GM18870 (cell line): ENCODE measurements around the gene RAPGEF3.

Experiments used
- ATAC-seq: cut with Tn5 transposase; IDR thresholded peaks from one replicate; pipeline ENCODE4 v1.9.1; 2021; ENCODE audit warnings: moderate library complexity; ENCODE audit not compliant: unreplicated experiment

Gene RAPGEF3, protein sequence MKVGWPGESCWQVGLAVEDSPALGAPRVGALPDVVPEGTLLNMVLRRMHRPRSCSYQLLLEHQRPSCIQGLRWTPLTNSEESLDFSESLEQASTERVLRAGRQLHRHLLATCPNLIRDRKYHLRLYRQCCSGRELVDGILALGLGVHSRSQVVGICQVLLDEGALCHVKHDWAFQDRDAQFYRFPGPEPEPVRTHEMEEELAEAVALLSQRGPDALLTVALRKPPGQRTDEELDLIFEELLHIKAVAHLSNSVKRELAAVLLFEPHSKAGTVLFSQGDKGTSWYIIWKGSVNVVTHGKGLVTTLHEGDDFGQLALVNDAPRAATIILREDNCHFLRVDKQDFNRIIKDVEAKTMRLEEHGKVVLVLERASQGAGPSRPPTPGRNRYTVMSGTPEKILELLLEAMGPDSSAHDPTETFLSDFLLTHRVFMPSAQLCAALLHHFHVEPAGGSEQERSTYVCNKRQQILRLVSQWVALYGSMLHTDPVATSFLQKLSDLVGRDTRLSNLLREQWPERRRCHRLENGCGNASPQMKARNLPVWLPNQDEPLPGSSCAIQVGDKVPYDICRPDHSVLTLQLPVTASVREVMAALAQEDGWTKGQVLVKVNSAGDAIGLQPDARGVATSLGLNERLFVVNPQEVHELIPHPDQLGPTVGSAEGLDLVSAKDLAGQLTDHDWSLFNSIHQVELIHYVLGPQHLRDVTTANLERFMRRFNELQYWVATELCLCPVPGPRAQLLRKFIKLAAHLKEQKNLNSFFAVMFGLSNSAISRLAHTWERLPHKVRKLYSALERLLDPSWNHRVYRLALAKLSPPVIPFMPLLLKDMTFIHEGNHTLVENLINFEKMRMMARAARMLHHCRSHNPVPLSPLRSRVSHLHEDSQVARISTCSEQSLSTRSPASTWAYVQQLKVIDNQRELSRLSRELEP

DNA sequence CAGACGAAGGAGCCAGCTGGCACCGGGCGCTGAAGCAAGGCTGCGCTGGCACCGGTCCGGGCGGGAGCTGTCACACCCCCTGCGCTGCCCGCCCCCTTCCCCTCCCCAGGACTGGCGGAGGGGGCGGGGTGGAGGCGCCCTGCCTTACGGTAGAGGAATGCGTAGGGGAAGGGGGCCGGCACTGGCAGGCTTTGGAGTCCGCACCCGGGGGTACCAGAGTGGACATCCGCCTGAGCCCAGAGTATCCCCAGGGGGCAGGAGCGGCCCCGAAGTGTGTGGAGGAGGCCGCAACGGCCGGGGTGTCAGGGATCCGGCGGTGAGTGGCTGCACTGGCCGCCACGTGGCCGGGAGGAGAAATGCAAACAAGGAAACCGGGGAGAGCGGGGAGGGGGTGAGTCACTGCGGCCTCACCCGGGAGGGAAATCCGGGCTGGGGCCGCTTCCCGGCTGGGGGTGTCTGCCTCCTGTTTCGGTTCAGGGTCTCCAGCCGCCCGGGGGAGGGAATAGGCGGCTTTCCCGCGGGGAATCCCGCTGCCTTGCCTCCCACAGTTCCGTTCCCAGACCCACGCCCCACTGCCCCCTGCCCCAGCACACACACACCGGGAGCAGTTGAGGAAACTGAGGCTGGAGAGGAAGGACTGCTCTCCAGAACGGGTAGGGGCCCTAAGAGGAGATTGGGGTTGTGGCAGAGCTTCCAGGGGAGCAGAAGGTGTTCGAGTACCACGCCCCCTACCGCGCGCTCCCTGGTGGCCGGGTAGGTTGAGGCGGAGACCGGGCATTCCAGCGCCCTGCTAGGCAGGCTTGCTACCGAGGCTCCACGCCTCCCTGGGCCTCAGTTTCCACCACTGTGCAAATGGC, at the start of gene RAPGEF3:
TSS of gene RAPGEF3 (minus strand) at position 47 of the 857 bp plus-strand sequence. CDS start 324 bp downstream, outside the sequence.
- no peak for ATAC-seq

DNA sequence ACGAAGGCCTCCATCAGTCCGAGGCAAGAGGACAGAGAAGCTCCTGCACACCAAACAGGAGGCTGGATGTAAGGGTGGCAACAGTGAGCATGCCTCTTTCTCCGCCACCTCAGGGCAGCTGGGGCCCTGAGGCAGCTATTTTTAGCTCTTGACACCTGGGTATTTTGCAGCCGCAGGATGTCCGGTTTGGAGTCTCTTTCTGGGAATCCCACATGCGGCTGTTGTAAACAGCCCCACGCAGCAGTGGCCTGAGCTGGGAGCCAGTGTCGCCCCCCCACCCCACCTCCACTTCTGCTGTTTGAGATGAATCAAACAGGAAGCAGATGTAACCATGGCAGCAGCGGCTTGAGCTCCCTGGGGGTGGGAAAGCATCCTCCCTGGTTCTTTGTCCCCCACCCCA, 49.4 kb upstream of the RAPGEF3 start:
- ATAC-seq: no peak

DNA sequence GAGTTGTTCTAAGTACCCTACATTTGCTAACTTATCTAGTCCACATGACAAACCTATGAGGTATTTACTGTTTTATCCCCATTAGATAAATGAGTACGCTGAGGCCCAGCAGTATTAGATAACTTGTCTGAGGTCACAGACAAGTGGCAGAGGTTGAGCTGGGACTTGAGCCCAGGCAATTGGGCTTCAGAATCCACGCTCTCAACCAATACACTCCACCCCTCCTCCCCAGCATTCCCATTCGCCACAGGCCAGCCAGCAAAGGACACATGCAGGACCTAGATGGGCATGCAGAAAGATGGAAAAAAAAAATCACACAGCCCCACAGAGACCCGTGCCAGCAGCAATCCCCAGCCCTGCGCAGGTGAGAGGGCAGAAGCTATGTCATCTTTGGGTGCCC, 48.7 kb upstream of the RAPGEF3 start:
- no peak for ATAC-seq

DNA sequence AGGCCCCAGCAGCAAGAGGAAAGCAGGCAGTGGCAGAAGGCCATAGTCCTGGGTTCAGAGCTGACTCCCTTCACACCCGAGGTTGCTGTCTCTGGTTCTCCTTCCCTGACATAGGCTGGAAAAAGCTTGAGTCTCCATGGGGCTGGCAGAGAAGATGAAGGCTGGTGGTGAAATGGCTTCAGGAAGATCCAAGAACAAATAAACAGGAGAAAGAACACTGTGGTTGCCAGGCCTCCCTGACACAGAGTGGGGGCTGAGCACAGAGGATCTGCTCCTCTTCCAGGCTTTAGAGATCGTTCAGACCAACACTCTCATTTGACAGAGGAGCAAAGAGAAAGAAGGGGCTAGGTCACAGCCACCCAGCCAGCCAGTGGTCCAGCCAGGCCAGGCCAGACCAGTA, 46.7 kb upstream of the RAPGEF3 start:
- no peak for ATAC-seq

DNA sequence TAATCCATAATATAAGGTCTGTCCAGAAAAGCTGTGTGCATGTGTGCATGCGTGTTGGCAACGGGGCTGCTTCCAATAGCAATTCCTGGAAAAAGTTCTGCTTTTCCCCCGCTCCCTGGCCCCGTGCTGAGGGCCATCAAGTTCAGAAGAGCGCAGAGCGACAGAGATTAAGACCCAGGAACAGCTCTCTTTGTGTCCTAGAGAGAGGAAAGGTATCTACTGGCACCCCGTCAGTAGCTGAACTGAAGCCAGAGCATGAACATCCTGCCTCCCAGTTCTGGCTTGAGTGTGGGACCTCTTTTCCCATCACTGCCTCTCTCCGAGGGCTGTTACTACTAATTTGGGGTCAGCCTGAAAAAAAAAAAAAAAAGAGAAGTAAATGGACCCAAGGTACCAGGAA, 45.5 kb upstream of the RAPGEF3 start:
- no peak for ATAC-seq

DNA sequence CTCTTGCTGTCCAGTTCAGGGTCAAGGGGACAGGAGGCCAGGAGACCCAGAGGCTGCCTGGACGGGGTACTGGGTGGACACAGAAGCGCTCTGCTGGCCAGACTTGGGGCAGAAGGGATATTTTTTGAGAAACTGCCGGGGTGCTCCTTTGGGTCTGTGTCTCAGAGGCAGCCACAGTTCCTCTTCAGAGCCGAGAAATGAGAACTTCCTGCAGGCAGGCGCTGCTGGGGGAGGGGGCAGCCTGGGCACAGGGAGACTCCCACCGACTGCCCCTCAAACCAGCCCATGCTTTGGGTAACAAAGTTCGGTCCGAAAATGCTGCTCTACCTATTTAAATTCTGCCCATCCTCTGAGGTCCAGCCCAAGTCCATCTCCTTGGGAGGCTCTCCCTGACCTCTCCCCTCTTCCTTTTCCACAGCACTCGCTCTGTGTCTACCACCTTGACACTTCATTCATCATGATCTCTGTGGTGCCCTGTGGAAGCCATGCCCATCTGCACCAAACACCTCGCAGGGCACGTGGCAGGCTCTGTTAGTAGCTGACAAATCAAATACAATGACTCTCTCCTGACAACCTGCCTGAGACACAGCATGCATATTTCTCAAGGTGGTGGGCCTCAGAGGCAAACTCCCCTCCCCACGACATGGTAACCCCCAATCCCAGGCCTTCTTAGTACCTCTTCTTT, 44.7 kb upstream of the RAPGEF3 start:
- no peak for ATAC-seq

DNA sequence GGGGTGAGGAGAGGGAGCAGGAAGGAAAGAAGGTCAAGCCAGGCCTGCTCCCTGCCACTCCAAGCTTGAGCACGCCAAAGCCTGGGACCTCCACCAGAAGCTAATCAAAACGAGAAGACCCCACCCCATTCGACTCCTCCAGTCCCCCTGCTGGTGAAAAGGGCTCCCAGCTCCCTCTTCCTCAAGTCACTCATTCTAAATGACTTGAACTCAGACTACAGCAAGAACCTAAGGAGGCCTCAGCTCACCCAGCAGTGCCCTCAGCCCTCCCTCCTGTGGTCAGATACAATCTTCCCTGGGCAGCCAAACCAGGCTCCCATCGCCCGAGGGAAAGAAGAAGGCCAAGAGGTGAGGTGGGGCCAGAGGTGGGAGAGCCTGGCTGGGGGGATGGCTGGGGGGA, 43.6 kb upstream of the RAPGEF3 start:
- no peak for ATAC-seq

DNA sequence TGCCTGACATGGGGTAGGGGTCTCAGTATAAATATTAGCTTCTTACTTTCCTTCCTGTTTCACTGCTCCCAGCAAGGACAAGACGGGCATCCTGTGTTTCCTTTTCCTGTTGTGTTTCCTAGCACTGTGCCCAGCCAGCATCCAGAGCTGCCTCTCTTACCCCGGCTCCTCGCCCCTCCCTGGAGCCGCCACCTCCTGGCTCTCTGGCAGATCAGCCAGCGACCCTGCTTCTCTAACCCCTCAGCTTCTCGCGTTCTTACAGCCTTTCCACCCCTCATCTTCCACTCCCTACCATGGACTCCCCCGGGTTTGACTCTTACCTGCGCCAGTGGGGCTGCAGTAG, 43.2 kb upstream of the RAPGEF3 start:
- ATAC-seq: no peak

DNA sequence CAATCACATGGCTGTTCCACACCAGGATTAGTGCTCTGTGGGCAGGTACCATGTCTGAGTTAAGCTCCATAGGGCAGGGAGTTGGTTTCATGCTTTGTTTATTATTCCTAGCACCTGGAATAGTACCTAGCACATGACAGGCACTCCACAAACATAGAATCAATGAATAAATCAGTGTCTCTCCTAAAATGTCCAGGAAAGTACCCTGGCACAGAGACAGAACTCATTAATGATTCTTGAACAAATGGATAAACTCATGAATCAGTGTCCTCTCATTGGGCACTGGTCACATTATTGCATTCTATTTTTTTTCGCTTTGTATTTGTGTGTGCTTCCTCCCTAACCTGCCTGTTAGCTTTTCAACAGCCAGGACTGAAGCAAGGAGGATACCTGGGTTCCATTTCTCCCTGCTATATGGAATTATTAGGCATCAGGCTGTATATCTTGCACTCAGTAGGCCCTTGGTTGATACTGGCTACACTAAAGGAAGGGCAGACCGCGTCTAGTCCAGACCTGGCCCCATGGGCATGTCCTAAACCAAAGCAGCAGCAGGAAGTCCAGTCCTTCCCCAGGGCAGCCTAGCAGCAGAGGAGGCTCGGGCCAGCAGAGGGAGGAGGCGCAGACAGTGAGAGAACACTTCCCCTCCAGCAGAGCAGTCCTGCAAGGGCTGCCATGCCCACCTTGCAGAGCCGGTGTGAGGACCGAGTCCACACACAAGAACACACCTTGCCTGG, 42.7 kb upstream of the RAPGEF3 start:
- no peak for ATAC-seq

DNA sequence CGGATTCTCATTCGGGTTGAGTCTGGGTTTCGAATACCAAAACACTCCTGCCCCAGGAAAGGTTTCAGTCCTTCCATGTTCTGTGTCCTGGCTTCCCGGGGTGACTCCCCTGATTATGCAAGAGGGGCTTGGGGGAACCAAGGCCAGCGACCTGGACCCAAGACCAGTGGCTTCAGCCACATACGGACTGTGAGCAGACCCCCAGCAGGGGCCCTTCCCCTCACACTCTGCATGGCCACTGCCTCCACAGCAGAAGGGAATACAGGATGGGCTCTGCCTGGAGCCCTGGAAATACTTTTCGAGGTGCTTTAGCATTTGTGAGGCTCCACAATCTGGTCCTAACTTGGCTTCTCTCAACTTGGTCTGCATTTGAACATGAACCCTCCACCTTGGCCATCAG, 41.9 kb upstream of the RAPGEF3 start:
- no peak for ATAC-seq

DNA sequence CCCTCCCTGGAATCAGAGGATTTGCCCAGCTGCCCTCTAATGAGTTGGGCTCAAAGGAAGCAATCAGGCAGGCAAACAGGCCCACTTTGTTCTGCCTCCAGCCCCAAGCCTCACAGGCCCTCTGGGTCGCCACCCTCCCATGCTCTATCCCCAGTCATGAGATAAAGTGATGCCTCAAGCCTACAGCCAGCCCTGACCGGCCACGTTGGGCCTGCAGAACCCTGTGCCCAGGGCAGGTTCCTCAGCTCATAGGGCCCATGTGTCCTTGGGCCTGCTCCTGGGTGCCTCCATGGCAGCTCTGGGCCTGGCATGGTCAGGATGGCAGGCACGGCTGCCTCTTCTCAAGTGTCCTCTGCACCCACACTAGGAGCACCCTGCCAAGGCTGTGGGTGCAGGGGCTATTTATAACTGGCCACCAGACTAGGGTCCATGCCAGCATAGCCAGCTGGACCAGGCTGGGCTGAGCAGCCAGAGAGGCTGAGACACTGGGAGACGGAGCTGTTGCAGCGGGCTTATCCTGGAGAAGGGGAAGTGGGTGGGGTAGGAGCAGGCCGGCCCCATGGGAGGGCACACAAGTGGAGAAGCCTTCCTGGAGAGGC, 40.8 kb upstream of the RAPGEF3 start:
- no peak for ATAC-seq

DNA sequence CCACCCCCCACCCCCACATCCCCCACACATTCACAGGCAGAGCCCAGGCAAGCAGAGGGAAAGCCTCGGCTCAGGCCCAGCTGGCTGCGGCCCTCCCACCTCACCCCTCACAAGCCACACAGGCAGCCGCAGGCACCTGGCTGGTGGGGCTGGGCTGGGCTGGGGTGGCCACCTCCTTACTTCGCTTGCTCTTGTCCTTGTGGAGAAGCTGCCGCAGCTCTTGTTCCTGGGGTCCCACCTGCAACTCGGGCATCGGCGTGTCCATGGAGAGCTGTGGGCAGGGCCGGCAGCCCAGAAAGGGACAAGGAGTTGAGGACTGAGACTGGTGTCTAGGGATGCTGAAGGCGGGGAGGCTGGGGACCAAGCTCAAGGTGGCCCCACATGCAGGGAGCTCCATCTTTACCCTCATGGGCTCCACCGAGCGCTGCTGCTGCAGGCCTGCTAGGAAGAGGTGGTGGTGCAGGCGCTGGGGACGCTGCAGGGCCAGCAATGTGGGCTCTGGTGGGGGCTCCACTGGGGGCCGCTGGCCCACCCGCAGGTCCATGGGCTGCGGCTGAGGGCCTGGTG, 39.8 kb upstream of the RAPGEF3 start:
- ATAC-seq: no peak

DNA sequence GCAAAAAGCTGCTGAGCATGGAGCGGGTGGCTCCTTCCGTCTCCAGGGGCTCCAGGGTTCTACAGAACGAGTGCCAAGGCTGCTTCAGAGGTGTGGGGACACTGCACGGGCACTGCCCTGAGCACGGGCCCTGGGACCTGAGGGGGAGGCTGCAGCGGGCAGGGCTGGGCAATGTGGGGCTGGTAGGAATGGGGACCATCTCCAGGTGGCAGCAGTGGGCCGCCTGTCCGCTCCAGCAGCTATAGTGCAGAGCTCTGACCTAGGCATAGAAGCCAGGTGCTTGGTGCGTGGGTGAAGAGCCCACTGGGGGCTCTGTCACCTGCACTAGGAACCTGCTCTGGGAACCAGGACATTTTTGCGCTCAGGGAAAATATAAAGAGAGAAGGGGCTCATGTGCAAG, 38.8 kb upstream of the RAPGEF3 start:
- no peak for ATAC-seq

DNA sequence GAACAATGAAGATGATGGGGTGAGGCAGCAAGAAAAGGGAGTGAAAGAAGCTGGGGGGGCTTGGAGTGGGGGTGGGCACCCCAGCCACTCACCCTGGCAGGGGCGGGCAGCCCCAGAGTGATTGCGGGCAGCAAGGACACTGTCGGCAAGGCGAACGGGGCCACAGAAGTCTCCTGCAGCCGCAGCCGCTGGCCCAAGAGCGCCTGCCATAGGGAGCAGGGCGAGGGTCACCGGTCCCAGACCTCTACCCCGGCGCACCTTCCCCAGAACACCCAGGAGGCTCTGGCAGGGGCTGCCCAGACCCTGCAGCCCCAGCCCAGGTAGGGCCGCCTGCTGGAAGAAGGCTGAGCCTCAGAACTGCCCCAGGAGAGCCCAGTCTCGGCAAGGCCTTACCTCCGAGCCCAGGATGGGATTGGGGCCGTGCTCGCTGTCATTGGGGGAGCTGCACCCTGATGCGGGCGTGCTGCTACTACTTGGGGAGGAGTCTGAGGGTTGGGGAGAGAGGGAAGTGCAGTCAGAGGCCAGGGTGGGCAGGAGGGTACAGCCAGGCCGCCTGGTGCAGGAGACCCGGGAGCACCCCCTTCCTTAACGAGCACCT, 37.2 kb upstream of the RAPGEF3 start:
- ATAC-seq: no peak

DNA sequence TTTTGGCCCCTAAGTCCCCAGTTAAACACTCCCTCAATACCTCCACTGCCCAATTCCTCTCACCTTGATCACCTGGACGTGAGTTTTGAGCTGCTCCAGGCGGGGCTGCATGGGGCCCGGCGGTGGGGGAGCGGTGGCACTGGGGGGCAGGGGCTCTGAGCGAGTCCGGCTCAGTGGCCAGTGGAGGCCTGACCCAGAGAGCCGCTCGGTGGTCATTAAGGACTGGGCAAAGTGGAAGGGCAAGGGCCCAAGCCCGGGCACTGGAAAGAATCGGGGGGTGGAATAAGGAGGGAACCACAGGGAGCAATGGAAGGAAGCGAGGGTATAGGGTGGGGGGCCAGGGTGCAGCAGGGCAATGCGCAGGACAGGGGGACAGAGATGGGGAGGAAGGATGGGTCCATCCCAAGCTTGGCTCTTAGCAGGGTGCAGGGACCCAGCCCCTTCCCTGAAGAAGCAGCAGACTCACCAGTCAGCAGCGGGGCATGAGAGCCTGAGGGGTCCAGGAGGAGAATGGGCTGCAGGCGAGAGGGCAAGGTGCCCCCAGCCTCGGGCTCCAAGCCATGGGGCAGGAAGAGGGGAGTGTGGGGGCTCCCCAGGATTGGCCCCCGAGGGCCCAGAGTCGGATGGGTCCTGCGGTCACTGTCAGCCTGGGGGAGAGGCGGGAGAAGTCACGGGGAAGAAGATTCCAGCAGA, 36.6 kb upstream of the RAPGEF3 start:
- ATAC-seq: no peak

DNA sequence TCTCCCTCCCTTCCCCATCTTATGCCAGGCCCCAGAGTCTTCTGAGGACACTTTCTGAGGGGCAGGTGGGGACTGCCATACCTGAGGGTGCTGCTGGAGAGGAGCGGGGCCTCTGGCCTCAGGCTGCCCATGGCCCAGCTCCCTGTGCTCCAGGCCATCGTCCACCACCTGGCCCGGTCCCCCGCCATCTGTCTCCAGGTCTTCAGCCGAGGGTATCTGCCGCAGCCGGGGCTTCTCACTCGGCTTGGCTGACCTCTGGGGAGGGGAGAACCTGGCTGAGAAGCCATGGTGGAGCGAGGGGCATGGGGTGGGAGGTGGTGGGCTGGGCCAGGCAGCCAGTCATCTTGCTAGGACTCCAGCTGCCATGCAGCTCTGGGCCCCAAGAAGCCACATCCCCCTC, 36.0 kb upstream of the RAPGEF3 start:
- ATAC-seq: no peak

DNA sequence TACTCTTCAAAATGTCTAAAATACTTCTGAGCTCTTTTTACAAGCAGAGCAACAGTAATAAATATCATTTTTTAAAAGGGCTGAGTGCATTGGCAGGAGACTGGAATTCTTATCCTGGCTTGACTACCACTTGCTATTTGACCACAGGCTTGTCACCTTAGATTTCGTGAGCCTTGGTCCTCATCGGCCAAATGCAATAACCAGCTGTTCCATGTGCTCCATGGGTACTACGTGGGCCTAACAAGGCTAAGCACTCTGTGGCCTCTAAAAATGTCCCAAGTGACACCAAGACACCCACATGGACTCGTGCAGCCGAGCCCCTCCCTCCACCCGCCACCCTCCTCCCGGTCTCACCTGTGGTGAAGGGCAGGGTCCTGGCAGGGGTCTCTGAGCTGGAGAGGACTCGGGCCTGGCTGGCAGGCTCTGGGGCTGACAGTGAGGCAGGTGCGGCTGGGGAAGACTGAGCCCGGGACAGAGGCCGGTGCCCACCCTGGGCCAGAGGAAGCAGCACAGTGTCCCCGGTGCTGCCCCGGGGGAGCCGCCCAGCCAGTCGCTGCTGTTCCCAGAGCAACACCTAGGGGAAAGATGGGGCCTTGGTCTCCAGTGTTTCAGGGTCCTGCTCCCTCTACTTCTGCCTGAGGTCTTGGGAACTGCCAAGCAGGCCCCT, 34.5 kb upstream of the RAPGEF3 start:
- ATAC-seq: no peak

DNA sequence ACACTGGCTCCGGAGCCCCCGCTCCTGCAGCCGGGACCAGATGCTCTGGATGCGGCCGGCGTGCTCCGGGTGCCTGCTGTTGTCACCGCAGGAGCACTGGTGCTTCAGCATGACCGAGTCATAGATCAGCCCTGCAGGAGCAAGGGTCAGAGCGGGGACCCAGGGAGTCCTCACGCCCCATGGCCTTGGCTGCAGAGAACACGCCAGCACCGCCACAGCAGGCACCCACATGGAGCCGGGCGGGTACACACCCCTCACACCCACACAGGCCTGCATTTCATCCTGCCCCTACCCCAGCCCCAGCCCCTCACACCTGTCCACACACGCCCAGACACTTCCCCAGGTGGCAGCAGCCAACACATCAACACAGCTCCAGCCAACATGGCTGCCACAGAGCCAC, 33.2 kb upstream of the RAPGEF3 start:
- no peak for ATAC-seq
